ENCODE results near the gene MAP4K2.

The MAP4K2 gene

GRCh38 chr11:64736654-64737053, 66.4 kb downstream of the MAP4K2 start:
- DNase-seq (ENCODE audit: low spot score), result no peak

GRCh38 chr11:64735725-64736259, 67.2 kb downstream of the MAP4K2 start:
- no peak for DNase-seq (ENCODE audit: low spot score)
